Cardiac fibroblast (primary cell): ENCODE measurements around the gene RPS10.

Experiments
- DNase-seq, 2 donors: peaks; one replicate each; pipeline versions ENCODE4 v3.0.0 to v3.0.0-alpha.2; 2010; ENCODE audit warnings: low read depth in 2 of 2
- H3K4me3 ChIP-seq, 2 donors: replicated peaks in 1 of 2; 1 replicate in 1 of 2; 2 replicates in 1 of 2; pipeline ENCODE4 v1.5.1; 2011; ENCODE audit warnings: low read depth in 2 of 2, low read length in 2 of 2, mild to moderate bottlenecking in 2 of 2, moderate library complexity in 1 of 2
- TF ChIP-seq, protein P1 (sequence below): IDR thresholded peaks from one replicate; pipeline ENCODE4 v1.5.1; 2011; ENCODE audit warnings: low read depth, mild to moderate bottlenecking, low read length, inconsistent platforms

RPS10 gene

DNA sequence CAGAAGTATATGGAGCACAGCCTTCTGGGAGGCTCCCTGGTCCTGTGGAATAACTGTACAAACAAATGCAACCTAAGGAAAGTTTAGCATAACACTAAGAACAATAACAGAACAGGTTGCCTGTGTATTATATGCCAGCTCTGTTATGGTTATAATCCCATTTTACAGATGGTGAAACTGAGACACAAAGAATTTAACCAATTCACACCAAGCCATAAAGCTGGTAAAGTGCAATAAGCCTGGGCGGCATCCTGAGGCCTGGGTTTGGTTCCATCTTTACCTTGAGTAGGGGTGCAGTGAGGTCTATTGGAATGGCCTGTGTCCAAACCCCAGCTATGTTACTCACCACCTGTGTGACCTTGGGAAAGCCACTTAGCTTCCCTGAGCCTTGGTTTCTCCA is 25.3 kb upstream of the RPS10 start:
- TF ChIP-seq, protein P1, sequence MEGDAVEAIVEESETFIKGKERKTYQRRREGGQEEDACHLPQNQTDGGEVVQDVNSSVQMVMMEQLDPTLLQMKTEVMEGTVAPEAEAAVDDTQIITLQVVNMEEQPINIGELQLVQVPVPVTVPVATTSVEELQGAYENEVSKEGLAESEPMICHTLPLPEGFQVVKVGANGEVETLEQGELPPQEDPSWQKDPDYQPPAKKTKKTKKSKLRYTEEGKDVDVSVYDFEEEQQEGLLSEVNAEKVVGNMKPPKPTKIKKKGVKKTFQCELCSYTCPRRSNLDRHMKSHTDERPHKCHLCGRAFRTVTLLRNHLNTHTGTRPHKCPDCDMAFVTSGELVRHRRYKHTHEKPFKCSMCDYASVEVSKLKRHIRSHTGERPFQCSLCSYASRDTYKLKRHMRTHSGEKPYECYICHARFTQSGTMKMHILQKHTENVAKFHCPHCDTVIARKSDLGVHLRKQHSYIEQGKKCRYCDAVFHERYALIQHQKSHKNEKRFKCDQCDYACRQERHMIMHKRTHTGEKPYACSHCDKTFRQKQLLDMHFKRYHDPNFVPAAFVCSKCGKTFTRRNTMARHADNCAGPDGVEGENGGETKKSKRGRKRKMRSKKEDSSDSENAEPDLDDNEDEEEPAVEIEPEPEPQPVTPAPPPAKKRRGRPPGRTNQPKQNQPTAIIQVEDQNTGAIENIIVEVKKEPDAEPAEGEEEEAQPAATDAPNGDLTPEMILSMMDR = no peak
- DNase-seq = no peak
- H3K4me3 ChIP-seq = no peak overlapping the region

DNA sequence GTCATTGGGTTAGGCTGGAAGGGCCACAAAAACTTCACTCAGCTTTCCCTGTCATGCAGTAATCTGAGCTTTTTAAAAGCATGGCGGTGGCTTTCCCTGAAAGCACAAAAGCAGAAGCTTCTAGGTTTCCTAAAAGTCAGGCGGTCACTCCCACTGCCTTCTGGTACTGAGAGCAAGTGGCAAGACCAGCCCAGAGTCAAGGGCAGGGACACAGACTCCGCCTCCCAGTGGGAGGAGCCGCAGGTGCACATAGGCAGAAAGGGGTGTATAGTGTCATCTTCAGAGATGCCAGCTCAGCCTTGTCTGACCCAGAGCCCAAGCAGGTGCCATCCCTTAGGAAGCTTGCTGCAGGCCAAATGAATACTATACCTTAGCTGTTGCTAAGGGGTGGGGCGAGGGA is 22.0 kb upstream of the RPS10 start:
- TF ChIP-seq, protein P1 = no peak
- no peak overlapping the region for H3K4me3 ChIP-seq
- DNase-seq = no peak

DNA sequence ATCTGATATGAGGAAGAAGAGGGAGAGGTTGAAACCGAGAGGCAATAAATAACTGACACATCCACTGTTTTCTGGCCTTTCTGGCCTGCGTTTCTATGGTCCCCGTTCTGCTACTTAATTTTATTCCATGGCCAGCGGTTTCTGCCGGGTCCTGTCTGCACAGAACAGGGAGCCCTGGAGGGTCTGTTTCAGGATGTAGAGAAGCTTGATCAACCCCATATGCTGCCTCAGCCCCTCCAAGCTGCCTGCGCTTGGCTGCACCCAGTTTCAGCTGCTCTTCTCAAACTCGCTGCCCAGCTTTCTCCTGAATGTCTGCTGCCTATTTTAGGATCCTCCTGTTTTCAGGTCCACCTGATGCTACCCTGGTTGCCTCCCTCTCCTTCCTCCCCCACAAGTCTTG is 21.5 kb upstream of the RPS10 start:
- no peak for DNase-seq
- TF ChIP-seq, protein P1 = no peak
- H3K4me3 ChIP-seq = no peak overlapping the region

DNA sequence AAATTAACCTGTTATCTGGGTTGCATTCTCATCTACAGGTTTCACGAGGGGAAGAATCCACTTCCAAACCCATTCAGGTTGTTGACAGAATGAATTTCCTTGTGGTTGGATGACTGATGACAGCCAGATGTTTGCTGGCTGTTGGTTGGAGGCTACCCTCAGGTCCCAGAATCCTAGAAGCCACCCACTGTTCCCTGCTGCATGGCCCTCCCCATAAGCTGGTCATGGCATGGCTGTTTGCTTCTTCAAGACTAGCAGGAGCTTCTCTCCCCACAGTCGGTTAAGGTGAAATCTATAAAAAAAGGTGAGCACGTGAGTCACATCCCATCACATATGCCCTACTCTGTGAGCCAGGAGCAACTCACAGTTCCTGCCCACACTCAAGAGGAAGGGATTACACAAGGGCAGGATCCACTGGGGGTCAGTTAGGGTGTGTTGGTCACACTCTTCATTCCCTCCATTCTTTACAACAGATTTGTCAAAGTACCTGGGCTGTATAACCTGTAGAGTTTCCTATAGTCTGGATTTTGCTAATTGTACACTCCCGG is 19.5 kb upstream of the RPS10 start:
- H3K4me3 ChIP-seq = no peak overlapping the region
- TF ChIP-seq, protein P1 = no peak
- DNase-seq = no peak

DNA sequence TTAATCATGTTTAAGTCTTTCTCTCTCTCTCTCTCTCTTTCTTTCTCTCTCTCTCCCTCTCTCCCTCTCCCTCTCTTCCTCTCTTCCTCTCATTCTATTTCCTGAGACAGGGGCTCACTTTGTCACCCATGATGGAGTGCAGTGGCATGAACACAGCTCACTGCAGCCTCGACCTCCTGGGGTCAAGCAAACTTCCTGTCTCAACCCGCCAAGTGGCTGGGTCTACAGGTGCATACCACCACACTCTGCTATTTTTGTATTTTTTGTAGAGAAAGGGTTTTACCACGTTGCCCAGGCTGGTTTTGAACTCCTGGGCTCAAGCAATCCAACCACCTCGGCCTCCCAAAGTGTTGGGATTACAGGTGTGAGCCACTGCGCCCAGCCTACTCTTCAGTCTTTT is 15.7 kb upstream of the RPS10 start:
- DNase-seq = no peak
- no peak overlapping the region for H3K4me3 ChIP-seq
- TF ChIP-seq, protein P1 = no peak

DNA sequence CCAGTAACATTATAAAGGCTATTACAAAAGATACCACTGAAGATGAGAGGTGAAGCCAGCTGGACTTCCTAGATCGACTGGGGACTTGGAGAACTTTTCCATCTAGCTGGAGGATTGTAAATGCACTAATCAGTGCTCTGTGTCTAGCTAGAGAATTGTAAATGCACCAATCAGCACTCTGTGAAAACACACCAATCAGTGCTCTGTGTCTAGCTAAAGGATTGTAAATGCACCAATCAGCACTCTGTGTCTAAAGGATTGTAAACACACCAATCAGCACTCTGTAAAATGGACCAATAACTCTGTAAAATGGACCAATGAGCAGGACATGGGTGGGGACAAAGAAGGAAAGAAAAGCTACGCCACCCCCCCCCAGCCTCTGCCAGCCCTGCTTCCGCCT is 13.6 kb upstream of the RPS10 start:
- DNase-seq = no peak
- no peak overlapping the region for H3K4me3 ChIP-seq
- TF ChIP-seq, protein P1 = no peak

DNA sequence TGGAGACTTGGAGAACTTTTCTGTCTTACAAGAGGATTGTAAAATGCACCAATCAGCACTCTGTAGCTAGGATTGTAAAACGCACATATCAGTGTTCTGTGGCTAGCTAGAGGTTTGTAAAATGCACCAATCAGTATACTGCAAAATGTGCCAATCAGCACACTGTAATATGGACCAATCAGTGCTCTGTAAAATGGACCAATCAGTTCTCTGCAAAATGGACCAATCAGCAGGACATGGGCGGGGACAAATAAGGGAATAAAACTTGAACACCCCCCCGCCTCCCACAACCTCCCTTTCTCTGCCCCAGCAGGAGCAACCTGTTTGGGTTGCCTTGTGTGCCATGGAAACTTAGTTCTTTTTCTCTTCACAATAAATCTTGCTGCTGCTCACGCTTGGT is 12.8 kb upstream of the RPS10 start:
- DNase-seq = no peak
- TF ChIP-seq, protein P1 = no peak
- H3K4me3 ChIP-seq = no peak overlapping the region
